NCI-H2107 treated with DMSO at 0.1 percent for 48 hours (cell line): ENCODE measurements around the gene PITHD1.
"Not testable (repeated sequence)": the region's sequence is repeated elsewhere in the genome, so short reads cannot be mapped to it uniquely, and the experiment has no call there.

Experiments
- DNase-seq: peaks from one replicate; lab custom pipeline; 2025; ENCODE audit not compliant: unreplicated experiment; lab: John Stamatoyannopoulos, UW

PITHD1 gene

GRCh38 chr1:23797478-23798448 lies 19.5 kb downstream of the PITHD1 start:
- DNase-seq = no peak

GRCh38 chr1:23798662-23799142 lies 20.5 kb downstream of the PITHD1 start:
- no peak for DNase-seq

GRCh38 chr1:23799255-23799569 lies 21.0 kb downstream of the PITHD1 start:
- DNase-seq = no peak

DNA sequence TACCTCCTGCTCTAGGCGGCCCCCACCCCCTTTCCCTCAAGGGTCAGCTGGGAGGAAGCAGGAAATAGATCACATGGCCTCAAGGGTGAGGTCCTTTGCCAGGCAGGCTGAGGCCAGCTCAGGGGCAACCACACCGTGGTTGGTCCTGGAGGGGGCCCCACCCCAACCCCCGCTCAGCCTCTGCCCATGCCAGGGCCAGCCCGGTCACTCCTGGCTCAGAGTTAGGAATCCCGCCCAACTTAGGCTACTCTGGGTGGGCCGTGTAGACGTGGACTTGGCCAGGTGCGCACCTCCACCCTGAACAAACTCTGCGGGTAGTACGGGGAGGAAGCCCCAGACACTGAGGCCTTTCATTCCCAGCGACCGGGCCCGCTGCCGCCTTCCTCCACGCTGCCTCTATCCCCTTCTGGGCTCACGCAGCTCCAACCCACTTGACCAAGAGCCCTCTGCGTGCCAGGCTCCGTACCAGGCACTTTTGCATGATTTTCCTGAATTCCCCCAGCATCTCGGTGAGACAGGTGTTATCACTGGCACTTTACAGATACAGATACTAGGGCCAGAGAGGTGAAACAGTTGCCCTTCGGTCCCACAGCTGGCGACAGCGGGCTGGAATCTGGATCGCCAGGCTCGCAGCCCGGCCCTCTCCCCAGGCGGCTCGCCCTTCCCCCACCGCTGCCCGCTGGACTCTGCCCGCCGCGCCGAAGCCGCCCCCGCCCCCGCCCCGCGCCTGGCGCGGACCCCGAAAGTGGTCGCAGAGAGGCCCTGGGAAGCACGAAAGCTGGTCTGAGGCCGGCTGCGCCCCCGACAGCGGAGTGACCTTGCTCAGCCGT lies 21.6 kb downstream of the PITHD1 start:
- no peak for DNase-seq

GRCh38 chr1:23800400-23801337 lies 22.5 kb downstream of the PITHD1 start, which contains the start of gene GALE:
Gene GALE (minus strand): TSS chr1:23800754. CDS start chr1:23799007, 1,747 bp downstream.
- peak; percentile 90 for DNase-seq

DNA sequence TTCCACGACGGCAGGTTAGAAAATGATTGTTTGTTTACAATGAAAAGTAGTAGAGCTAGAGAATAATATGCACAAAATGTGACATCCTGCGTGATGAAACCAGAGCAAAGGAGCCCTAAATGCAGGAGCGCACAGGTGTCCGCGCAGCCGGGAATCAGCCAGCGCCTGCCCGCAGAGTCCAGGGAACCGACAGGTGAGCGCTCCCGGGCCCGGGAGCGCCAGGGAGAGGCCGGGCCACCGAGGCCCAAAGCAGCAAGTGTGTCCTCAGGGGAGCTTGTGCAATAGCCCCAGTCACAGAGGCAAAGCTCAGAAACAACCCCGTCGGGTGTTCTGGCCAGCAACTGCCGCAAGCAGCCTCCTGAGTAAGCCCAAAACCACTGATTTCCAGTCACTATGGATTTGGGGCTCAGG lies 23.1 kb downstream of the PITHD1 start:
- no peak for DNase-seq

GRCh38 chr1:23801876-23802275 lies 23.7 kb downstream of the PITHD1 start:
- DNase-seq = no peak

DNA sequence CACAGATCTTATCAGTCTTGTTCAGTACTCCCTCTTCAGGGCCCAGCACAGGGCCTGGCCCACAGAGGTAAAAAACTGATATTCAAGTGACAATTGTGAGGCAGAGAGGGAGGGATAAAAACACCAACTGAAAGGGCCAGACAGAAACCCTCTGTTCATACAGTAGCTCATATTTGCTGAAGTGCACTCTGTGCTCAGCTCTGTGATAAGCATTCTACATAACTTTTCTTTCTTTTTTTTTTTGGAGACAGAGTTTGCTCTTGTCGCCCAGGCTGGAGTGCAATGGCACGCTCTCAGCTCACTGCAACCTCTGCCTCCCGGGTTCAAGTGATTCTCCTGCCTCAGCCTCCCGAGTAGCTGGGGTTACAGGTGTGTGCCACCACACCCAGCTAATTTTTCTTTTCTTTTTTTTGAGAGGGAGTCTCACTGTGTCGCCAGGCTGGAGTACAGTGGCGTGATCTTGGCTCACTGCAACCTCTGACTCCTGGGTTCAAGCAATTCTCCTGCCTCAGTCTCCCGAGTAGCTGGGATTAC lies 24.7 kb downstream of the PITHD1 start:
- DNase-seq = not testable (repeated sequence)

DNA sequence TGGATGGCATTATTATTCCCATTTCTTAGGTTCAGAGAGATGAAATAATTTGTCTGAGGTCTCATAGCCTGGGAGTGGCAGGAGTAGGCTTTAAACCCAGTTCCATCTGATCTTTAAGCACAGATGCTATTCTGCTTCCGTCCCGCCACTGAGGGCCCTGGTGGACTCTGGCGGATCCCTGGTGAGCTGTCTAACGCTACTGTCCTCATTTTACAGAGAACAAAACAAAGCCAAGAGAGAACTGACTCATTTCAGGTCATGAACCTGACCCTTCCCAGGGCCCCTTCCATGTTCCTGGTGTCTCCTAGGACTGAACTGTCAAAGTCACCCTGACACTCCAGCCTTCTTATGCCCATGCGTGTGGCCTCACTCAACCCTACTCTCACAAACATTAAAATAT lies 25.5 kb downstream of the PITHD1 start:
- no peak for DNase-seq

DNA sequence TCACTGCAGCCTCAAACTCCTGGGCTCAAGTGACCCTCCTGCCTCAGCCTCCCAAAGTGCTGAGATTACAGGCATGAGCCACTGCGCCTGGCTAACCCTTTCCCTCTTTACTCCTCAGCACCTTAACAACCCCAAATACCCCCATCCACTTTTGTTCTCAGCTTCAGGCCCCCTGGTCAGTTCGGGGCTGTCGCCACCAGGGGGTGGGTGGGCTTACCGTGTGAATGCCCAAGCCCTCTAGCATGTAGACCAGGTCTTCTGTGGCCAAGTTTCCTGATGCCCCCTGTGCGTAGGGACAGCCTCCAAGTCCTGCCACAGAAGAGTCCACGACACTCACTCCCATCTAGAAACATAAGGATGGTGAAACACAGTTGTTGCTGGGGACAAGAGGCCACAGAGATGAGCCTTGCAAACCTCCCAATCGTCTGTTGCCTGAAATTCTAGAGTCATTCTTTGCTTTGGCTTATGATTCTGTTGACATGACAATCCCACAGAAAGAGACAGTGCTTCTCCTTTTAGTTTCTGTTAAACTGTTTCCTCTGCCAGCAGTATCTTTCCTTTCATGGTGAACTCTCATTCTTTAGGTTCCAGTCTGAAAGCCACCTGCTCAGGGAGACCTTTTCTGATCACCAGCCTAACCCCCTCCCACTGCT lies 26.1 kb downstream of the PITHD1 start:
- DNase-seq = no peak

- no peak for DNase-seq
These were observed 26.8 kb downstream of the PITHD1 start for GRCh38 chr1:23805025-23805424.

DNA sequence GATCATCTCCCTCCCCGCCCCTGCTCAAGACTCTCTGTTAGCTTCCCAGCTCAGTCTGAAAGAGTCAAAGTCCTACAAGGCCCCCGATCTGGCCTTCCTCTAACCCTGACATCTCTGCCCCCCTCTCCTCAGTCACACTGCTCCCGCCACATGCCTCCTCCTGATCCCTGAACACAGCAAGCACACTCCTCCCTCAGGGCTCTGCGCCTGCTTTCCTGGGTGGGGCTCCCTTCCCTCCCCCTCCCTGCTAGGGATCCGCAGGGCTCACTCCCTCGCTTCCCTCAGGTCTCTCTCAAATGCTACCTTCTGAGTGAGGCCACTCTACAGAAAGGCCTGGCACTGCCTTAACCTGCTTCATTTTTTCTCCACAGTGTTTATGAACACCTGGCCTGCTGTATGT lies 28.1 kb downstream of the PITHD1 start:
- no peak for DNase-seq

DNA sequence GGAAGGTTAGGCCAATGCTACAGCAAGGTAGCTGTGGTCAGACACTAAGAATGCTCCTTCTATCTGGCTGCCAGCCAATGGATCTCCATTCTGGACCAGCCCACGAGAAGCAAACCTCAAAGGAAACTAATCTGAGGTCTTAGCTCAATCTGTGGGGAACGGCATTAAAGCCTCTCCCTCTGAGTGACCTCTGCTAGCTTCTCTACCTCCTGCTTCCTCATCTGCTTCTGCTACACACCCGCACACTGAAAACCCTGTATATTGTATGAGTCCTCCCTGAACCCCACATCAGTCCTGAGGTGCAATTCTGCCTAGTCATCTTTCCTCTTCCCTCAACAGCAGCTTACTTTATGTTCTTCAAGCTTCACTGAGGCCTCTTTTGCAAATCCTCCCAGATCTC lies 29.2 kb downstream of the PITHD1 start:
- DNase-seq = no peak

GRCh38 chr1:23809751-23810171 lies 31.5 kb downstream of the PITHD1 start:
- peak; percentile 72 for DNase-seq

DNA sequence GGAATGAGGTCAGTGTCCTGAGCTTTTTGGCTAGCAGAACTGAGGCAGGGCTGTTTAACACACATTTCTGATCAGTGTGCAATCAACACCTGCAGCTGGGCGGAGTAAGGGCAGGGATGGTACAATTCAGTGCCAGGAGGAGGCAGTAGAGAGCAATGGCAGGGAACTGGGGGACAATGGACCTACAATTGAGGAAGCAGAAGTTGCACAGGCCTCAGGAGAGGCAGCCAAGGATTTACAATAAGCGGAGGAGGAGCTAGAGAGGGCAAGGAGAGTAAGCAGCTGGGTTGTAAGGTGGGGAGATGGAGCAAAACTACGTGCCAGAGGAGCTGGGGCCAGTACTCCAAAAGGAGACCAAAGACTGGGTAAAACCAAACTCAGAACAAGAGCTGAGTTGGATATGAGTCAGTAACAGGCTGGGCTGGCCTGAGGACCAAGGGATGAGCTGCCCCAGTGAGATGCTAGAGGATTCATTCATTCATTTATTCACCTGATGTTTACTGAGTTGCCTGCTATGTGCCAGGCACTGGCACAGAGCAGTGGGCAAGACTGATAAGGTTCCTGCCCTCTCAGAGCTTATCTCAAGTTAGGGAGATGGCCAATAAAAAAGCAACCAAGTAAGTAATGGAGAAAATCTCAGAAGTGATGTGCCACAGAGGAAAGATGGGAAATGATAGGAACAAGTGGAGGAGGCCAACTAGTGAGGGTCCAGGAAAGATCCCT lies 32.8 kb downstream of the PITHD1 start:
- DNase-seq = no peak

- DNase-seq = no peak
These were observed 35.8 kb downstream of the PITHD1 start for GRCh38 chr1:23814016-23814415.

DNA sequence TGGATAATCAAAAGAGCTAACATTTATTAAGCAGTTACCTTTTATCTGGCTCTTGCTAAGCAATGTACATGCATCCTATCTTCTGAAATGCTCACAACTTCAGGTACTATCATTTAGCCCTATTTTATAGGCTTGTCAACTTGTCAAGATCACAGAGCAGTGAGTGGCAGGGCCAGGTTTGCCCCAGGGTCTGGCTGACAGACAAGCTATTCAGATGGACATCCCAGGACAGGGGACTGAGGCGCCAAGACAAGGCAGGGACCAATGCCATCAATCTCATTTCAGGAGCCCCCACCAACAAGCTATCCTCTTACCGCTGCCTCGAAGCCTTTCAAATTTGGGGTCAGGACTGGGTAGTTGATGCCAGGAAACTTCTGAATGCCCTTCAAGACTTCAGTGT lies 38.1 kb downstream of the PITHD1 start:
- DNase-seq = no peak

DNA sequence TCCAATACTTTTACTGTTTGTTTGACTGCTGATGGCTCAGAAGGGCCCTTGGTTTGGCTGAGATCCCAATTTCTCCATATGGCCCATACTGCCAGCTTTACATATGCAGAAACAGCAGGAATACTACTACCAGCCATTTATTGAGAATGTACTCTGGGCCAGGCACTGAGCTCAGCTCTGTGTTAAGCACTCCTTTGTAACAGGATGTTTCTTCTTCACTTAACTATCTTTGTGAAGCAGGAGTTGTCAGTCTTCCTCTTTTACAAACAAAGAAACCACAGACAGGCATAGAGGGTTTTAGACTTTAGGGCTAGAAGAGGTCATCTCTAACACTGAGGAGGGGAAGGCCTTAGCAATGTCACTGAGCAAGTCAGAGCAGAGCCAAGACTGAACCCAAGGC lies 38.7 kb downstream of the PITHD1 start:
- DNase-seq = no peak

GRCh38 chr1:23817633-23818032 lies 39.4 kb downstream of the PITHD1 start:
- no peak for DNase-seq
